ENCODE results near the gene DZIP1.

DNA sequence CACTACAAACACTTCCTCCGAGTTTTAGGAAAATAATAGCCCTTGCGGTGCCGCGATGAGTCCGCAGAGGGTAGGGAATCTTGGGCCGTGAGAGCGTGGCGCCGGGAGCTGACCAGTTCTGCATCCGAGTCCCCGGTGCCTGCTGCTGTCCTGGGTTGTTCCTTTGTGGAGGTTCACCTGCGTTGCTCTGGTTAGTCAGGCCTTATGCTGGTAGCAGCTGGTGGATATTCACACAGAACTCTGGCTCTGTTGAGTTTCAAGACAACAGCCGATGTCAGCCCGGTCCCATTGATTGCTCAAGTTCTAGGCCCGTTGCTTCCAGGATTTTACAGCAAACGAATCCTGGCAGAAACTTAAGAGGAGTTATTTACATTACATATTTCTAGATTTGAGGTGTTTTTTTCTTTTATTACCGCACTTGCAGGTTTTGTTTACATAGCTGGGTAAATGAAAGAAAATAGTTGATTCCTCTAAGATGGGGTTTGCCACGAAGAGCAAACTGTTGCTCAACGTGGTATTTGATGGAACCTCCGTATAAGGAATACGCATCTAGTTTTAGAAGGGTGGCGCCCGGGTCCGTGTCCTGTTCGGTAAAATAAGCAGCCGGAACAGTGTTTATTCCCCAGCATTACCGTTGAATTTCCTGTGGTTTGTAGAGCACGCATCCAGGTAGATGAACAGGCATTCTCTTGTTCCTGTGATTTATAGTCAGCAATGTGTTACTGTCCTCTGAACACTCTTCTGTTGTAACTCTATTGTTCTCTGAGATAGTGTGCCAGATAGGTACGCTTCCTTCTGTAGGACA is 90.7 kb downstream of the DZIP1 start:
- TF ChIP-seq, protein P1, sequence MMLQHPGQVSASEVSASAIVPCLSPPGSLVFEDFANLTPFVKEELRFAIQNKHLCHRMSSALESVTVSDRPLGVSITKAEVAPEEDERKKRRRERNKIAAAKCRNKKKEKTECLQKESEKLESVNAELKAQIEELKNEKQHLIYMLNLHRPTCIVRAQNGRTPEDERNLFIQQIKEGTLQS (IDR thresholded peaks at IDR 0.05; ENCODE audit: insufficient read depth, low read depth, low read length): no peak
- TF ChIP-seq, protein P2, sequence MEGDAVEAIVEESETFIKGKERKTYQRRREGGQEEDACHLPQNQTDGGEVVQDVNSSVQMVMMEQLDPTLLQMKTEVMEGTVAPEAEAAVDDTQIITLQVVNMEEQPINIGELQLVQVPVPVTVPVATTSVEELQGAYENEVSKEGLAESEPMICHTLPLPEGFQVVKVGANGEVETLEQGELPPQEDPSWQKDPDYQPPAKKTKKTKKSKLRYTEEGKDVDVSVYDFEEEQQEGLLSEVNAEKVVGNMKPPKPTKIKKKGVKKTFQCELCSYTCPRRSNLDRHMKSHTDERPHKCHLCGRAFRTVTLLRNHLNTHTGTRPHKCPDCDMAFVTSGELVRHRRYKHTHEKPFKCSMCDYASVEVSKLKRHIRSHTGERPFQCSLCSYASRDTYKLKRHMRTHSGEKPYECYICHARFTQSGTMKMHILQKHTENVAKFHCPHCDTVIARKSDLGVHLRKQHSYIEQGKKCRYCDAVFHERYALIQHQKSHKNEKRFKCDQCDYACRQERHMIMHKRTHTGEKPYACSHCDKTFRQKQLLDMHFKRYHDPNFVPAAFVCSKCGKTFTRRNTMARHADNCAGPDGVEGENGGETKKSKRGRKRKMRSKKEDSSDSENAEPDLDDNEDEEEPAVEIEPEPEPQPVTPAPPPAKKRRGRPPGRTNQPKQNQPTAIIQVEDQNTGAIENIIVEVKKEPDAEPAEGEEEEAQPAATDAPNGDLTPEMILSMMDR (IDR thresholded peaks at IDR 0.05; ENCODE audit: control extremely low read depth in 1 of 3, insufficient read depth in 1 of 3, low read depth in 1 of 3, low read length in 3 of 3): peak in 1 of 3 experiments; percentile 13; a peak in 1 of 4 replicates
- TF ChIP-seq RFX5 (IDR thresholded peaks at IDR 0.05; ENCODE audit: borderline replicate concordance, low read depth, low read length): no peak
- TF ChIP-seq JUN (IDR thresholded peaks at IDR 0.05; ENCODE audit: low read depth, low read length): no peak
- no peak for TF ChIP-seq POLR2A (IDR thresholded peaks at IDR 0.05; ENCODE audit: control extremely low read depth in 1 of 2, low read depth in 2 of 2, low read length in 2 of 2)
- no peak for TF ChIP-seq EZH2 (IDR thresholded peaks at IDR 0.05; ENCODE audit: low read depth, low read length, severe bottlenecking)
- no peak for TF ChIP-seq SP2 (IDR thresholded peaks at IDR 0.05; ENCODE audit: low read length)
- TF ChIP-seq HDAC2 (IDR thresholded peaks at IDR 0.05; ENCODE audit: borderline replicate concordance in 1 of 2, low read depth in 2 of 2, low read length in 2 of 2): no peak
- TF ChIP-seq POLR2AphosphoS5 (IDR thresholded peaks at IDR 0.05; ENCODE audit: low read depth, low read length): peak; percentile 42; the same call in 1 of the 2 replicates
- 0 out of 2 replicates have a peak, but pooled peaks have one; percentile 8 for TF ChIP-seq RBBP5 (IDR thresholded peaks at IDR 0.05; ENCODE audit: borderline replicate concordance, low read depth, low read length)
- no peak for TF ChIP-seq FOSL1 (IDR thresholded peaks at IDR 0.05; ENCODE audit: insufficient read depth, low read depth, low read length)

Data from H1 (cell line).